ENCODE data around the gene MTRF1L.

Gene MTRF1L

DNA sequence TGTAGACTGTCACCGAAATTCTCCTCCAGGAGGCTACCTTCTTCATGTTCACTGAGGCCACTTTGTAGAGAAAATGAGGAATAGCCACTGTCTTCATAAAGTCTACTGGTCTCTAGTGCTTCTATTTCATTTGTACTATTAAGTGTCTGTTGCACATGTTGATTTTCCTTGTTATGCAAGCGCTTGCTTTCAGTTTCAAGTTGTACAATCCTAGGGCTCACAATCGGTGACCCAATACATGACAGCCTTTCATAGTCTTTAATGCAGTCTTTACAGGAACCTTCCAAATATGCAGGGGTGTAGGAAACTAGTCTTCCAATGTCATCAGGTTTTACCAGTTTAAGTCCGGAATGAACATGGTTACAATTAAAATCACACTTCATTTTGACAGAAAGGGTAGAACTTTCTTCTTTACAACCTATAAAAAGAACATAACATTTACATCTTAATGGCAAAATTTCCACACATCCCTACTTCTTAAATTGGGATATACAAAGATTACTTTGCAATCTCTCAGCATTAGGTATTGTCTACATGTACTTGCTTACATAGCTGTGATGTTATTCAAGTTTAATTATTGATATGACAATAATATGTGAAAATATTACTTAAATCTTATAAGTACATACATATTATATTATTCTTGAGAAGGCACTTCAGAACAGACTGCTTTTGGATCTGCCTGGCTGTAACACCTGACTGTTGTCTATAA, 27.1 kb downstream of the MTRF1L start:
- no peak for TF ChIP-seq TCF12 (IDR thresholded peaks at IDR 0.05; ENCODE audit: low read depth)
- TF ChIP-seq NFIC (IDR thresholded peaks at IDR 0.05): no peak
- TF ChIP-seq, protein P1, sequence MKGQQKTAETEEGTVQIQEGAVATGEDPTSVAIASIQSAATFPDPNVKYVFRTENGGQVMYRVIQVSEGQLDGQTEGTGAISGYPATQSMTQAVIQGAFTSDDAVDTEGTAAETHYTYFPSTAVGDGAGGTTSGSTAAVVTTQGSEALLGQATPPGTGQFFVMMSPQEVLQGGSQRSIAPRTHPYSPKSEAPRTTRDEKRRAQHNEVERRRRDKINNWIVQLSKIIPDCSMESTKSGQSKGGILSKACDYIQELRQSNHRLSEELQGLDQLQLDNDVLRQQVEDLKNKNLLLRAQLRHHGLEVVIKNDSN (IDR thresholded peaks at IDR 0.05): no peak
- TF ChIP-seq TEAD4 (IDR thresholded peaks at IDR 0.05): no peak
- no peak for TF ChIP-seq TAF1 (IDR thresholded peaks at IDR 0.05; ENCODE audit: low read depth)
- TF ChIP-seq, protein P2, sequence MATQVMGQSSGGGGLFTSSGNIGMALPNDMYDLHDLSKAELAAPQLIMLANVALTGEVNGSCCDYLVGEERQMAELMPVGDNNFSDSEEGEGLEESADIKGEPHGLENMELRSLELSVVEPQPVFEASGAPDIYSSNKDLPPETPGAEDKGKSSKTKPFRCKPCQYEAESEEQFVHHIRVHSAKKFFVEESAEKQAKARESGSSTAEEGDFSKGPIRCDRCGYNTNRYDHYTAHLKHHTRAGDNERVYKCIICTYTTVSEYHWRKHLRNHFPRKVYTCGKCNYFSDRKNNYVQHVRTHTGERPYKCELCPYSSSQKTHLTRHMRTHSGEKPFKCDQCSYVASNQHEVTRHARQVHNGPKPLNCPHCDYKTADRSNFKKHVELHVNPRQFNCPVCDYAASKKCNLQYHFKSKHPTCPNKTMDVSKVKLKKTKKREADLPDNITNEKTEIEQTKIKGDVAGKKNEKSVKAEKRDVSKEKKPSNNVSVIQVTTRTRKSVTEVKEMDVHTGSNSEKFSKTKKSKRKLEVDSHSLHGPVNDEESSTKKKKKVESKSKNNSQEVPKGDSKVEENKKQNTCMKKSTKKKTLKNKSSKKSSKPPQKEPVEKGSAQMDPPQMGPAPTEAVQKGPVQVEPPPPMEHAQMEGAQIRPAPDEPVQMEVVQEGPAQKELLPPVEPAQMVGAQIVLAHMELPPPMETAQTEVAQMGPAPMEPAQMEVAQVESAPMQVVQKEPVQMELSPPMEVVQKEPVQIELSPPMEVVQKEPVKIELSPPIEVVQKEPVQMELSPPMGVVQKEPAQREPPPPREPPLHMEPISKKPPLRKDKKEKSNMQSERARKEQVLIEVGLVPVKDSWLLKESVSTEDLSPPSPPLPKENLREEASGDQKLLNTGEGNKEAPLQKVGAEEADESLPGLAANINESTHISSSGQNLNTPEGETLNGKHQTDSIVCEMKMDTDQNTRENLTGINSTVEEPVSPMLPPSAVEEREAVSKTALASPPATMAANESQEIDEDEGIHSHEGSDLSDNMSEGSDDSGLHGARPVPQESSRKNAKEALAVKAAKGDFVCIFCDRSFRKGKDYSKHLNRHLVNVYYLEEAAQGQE (IDR thresholded peaks at IDR 0.05; ENCODE audit: low read depth): no peak

DNA sequence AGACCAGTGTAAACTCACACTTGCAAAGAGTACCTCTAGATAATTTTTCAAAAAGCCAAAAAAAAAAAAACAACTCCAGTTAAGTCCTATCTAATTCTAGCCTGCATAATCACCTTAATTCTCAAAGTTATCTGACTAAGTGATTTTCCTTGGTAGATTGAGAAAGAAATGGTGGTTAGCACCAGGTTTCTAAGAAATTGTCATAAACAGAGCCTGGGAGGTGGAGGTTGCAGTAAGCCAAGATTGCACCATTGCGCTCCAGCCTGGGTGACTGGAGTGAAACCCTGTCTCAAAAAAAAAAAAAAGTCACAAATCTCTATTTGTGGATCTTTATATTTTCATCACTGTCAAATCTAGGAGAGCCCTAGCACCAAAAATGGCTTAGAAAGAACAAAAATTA, 28.6 kb downstream of the MTRF1L start:
- TF ChIP-seq EGR1 (IDR thresholded peaks at IDR 0.05) (no peak), RAD21 (IDR thresholded peaks at IDR 0.05; ENCODE audit: low read depth) (no peak), FOXM1 (IDR thresholded peaks at IDR 0.05; ENCODE audit: borderline replicate concordance, low read depth) (no peak), TCF12 (IDR thresholded peaks at IDR 0.05; ENCODE audit: low read depth) (no peak), TEAD4 (IDR thresholded peaks at IDR 0.05) (no peak), YY1 (IDR thresholded peaks at IDR 0.05; ENCODE audit: low read depth) (no peak), NFIC (IDR thresholded peaks at IDR 0.05) (no peak), ZBTB7A (IDR thresholded peaks at IDR 0.05; ENCODE audit: low read depth) (no peak), CEBPB (IDR thresholded peaks at IDR 0.05) (no peak), EP300 (IDR thresholded peaks at IDR 0.05; ENCODE audit: borderline replicate concordance) (no peak), CREB1 (IDR thresholded peaks at IDR 0.05; ENCODE audit: low read depth) (no peak), TAF1 (IDR thresholded peaks at IDR 0.05; ENCODE audit: low read depth) (no peak)
- TF ChIP-seq, protein P1 (IDR thresholded peaks at IDR 0.05): no peak
- TF ChIP-seq, protein P2 (IDR thresholded peaks at IDR 0.05; ENCODE audit: low read depth): no peak
- TF ChIP-seq, protein P3, sequence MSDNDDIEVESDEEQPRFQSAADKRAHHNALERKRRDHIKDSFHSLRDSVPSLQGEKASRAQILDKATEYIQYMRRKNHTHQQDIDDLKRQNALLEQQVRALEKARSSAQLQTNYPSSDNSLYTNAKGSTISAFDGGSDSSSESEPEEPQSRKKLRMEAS (IDR thresholded peaks at IDR 0.05): no peak

DNA sequence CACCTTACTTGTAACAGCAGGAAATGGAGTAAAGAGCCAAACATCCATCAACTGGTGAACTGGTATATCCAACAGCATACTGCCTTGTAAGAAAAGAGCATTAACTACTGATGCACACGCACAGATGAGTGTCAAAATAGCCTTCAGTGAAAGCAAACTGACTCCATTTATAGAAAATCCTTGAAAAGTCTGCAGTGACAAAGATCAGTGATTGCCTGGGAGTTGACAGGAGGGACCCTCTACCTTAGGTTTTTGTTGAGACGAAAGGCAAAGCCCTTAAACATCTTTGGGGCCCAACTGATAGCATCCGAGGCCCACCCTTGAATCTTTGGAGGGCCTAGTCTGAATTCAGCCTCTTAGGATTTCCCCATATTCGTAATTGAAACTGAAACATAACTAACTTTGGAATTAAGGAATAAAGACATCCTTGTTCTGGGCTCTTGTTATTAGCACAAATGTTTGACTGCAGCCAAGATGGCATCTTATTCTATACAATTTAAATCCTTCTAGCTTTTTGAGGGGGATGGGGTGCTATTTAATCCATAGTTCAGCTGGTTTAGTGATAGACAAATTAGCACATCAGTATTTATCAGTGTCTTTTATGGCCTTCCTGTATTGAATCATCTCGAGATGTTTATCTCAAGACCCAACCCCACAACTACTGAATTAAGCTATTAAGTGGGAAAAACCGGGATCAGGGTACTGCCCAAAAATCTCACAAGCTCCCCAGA, 32.7 kb downstream of the MTRF1L start:
- TF ChIP-seq YY1 (IDR thresholded peaks at IDR 0.05; ENCODE audit: low read depth) (no peak), CREB1 (IDR thresholded peaks at IDR 0.05; ENCODE audit: low read depth) (no peak), NFIC (IDR thresholded peaks at IDR 0.05) (no peak), TCF12 (IDR thresholded peaks at IDR 0.05; ENCODE audit: low read depth) (no peak), EP300 (IDR thresholded peaks at IDR 0.05; ENCODE audit: borderline replicate concordance) (no peak), TEAD4 (IDR thresholded peaks at IDR 0.05) (no peak), RAD21 (IDR thresholded peaks at IDR 0.05; ENCODE audit: low read depth) (no peak), CEBPB (IDR thresholded peaks at IDR 0.05) (no peak), TAF1 (IDR thresholded peaks at IDR 0.05; ENCODE audit: low read depth) (no peak), FOXM1 (IDR thresholded peaks at IDR 0.05; ENCODE audit: borderline replicate concordance, low read depth) (no peak), ZBTB7A (IDR thresholded peaks at IDR 0.05; ENCODE audit: low read depth) (no peak)
- TF ChIP-seq, protein P1 (IDR thresholded peaks at IDR 0.05): no peak

DNA sequence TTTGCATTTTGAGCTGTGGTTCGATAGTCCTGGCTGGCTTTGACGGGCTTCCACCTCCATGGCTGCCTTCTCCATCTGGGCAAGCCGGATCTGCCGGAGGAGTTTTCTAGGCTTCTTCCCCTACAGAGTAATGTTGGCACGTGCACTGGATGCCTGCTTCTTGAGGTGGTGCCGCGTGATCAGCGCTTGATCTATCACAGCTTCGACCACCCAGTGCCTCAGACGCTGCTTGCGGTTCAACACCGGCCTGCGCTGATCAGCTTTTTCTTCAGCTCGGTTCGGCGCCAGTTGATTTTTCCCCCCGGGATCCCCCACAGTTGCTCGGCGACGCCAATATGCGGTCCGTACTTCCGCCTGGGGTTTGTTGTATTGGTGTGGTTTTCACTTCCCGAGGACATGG, 43.2 kb downstream of the MTRF1L start:
- TF ChIP-seq ZBTB7A (IDR thresholded peaks at IDR 0.05; ENCODE audit: low read depth) (no peak), RAD21 (IDR thresholded peaks at IDR 0.05; ENCODE audit: low read depth) (no peak), CEBPB (IDR thresholded peaks at IDR 0.05) (no peak), FOXM1 (IDR thresholded peaks at IDR 0.05; ENCODE audit: borderline replicate concordance, low read depth) (no peak)

DNA sequence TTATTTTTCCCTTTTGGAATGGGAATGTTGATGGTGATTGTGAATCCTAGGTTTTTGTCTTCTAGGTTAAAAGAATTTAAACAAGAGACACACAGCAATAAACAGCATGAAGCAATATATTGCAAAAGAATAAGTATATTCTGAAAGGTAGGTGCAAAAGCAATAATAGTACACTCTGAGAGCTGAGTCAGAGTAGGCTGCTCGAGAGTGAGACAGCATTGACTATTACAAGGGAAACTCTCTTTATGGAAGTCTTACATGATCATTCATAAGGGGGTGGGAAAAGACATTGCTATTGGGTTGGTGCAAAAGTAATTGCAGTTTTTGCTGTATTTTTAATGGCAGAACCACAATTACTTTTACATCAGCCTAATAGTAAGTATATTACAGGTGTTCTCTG, 44.7 kb downstream of the MTRF1L start:
- no peak for TF ChIP-seq CREB1 (IDR thresholded peaks at IDR 0.05; ENCODE audit: low read depth)
- no peak for TF ChIP-seq YY1 (IDR thresholded peaks at IDR 0.05; ENCODE audit: low read depth)
- TF ChIP-seq TAF1 (IDR thresholded peaks at IDR 0.05; ENCODE audit: low read depth): no peak
- no peak for TF ChIP-seq TEAD4 (IDR thresholded peaks at IDR 0.05)
- TF ChIP-seq, protein P2 (IDR thresholded peaks at IDR 0.05; ENCODE audit: low read depth): no peak
- TF ChIP-seq, protein P3 (IDR thresholded peaks at IDR 0.05): no peak
- TF ChIP-seq EP300 (IDR thresholded peaks at IDR 0.05; ENCODE audit: borderline replicate concordance): no peak
- TF ChIP-seq EGR1 (IDR thresholded peaks at IDR 0.05): no peak
- TF ChIP-seq ZBTB7A (IDR thresholded peaks at IDR 0.05; ENCODE audit: low read depth): no peak

All from Ishikawa (cell line).